Progenitor cell of endocrine pancreas (in vitro differentiated cells): ENCODE results near the gene NEXN. TPM values are rescaled to one million over a fixed set of nuclear protein-coding genes. Genes with fewer than 3 reads are reported as not detected.

Experiments
- DNase-seq: peaks from one replicate; pipeline ENCODE4 v3.0.0; 2021; ENCODE audit warnings: low spot score; ENCODE audit not compliant: unreplicated experiment
- H3K27ac Mint-ChIP-seq: 2 replicates; pipeline ENCODE4 v1.8.0; 2021; ENCODE audit warnings: mild to moderate bottlenecking, moderate library complexity, mixed read lengths
- H3K27me3 Mint-ChIP-seq: 2 replicates; pipeline ENCODE4 v1.8.0; 2021; ENCODE audit warnings: mixed read lengths
- H3K36me3 Mint-ChIP-seq: 2 replicates; pipeline ENCODE4 v1.8.0; 2022; ENCODE audit warnings: mixed read lengths; ENCODE audit not compliant: insufficient read depth
- H3K4me1 Mint-ChIP-seq: 2 replicates; pipeline ENCODE4 v1.8.0; 2021; ENCODE audit warnings: low read depth, mixed read lengths
- H3K4me3 Mint-ChIP-seq: 2 replicates; pipeline ENCODE4 v1.8.0; 2021; ENCODE audit warnings: low read depth, mild to moderate bottlenecking, moderate library complexity, mixed read lengths
- H3K9me3 Mint-ChIP-seq: 2 replicates; pipeline ENCODE4 v1.8.0; 2021; ENCODE audit warnings: low read depth, mixed read lengths
- CTCF ChIP-seq: fragments of 200-600 bp; sonication (generic); IDR thresholded peaks from one replicate; pipeline ENCODE4 v1.5.0; 2021; ENCODE audit warnings: antibody characterized with exemption, mild to moderate bottlenecking; ENCODE audit not compliant: unreplicated experiment
- total RNA-seq: library from RNA; stranded (reverse); gene quantifications from 2 replicates; pipeline ENCODE4 v1.2.1, GENCODE V29; 2021

The NEXN gene
- total RNA-seq, 1 donor from 2014 or later, result 6.5 TPM

- Mint-ChIP-seq H3K36me3 (no peaks in the 10 kb centered on the region), H3K27me3 (no peaks in the 10 kb centered on the region), H3K27ac (no peak overlapping the region), H3K4me3 (no peak overlapping the region), H3K4me1 (peaks cover 2% of the 10 kb centered on the region), H3K9me3 (no peaks in the 10 kb centered on the region)
- no peak for DNase-seq
- TF ChIP-seq CTCF, result no peak
Observed at GRCh38 chr1:77872645-77873044, 15.8 kb upstream of the NEXN start.

DNA sequence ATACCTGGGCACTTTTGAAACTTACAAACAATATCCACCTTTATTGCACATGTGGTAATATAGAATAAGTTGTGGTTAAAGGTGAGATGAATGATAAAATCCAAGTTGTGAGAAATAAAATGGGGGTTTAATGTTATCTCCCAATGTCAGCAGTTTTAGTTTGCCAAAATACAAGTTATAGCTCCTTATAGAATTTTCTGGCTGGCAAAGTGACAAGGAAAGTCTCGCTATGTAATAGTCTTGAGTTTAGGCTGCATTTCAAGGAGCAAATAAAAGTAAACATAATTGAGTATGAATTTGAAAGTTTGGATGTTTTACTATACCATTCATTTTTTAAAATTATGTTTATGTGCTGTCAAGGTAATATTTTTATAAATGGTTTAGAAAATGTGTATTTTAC is 15.0 kb upstream of the NEXN start:
- TF ChIP-seq CTCF, result no peak
- Mint-ChIP-seq H3K9me3 (no peaks in the 10 kb centered on the region), H3K27ac (no peak overlapping the region)

GRCh38 chr1:77874804-77875445 is 13.5 kb upstream of the NEXN start:
- Mint-ChIP-seq H3K4me3 (no peak overlapping the region), H3K4me1 (no peaks in the 10 kb centered on the region), H3K9me3 (no peaks in the 10 kb centered on the region), H3K27ac (no peak overlapping the region), H3K27me3 (no peaks in the 10 kb centered on the region), H3K36me3 (no peaks in the 10 kb centered on the region)
- TF ChIP-seq CTCF, result no peak
- DNase-seq, result no peak

More for the DNA sequence above, 15.0 kb upstream of the NEXN start:
- Mint-ChIP-seq H3K36me3 (no peaks in the 10 kb centered on the region), H3K27me3 (no peaks in the 10 kb centered on the region), H3K4me3 (no peak overlapping the region), H3K4me1 (peaks cover 2% of the 10 kb centered on the region)
- no peak for DNase-seq

DNA sequence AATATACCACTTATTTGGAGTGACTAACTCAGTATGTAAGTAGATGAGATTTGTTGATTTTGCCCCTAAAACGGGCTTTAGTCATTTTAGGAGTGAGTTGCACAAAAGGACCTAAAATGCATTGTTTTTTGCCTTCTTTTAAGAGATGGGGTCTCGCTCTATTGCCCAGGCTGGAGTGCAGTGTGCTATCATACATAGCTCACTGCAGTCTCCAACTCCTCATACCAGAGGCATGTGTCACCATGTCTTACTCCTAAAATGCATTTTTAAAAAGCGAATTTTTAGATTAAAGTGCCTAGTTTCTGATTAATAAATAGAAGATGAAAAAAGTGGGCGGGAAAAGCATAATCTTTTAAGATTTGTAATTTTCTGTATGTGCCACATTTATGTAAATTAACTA is 11.5 kb upstream of the NEXN start:
- H3K27ac Mint-ChIP-seq, result no peak overlapping the region
- no peaks in the 10 kb centered on the region for H3K4me1 Mint-ChIP-seq
- H3K9me3 Mint-ChIP-seq, result no peaks in the 10 kb centered on the region
- no peaks in the 10 kb centered on the region for H3K27me3 Mint-ChIP-seq
- DNase-seq, result no peak
- no peak for TF ChIP-seq CTCF
- H3K4me3 Mint-ChIP-seq, result no peak overlapping the region
- H3K36me3 Mint-ChIP-seq, result no peaks in the 10 kb centered on the region

GRCh38 chr1:77881061-77881460 is 7.4 kb upstream of the NEXN start:
- H3K9me3 Mint-ChIP-seq, result no peaks in the 10 kb centered on the region
- H3K36me3 Mint-ChIP-seq, result peaks cover 2% of the 10 kb centered on the region
- no peak overlapping the region for H3K27ac Mint-ChIP-seq
- no peak for TF ChIP-seq CTCF
- H3K4me3 Mint-ChIP-seq, result no peak overlapping the region
- DNase-seq, result no peak
- H3K27me3 Mint-ChIP-seq, result no peaks in the 10 kb centered on the region
- peaks cover 3% of the 10 kb centered on the region for H3K4me1 Mint-ChIP-seq
